GM23248 (cell line): ENCODE measurements around the gene TMEM201.

Source experiments
- EZH2 ChIP-seq: fragments of 200-600 bp; sonication (generic); IDR thresholded peaks from 2 replicates; pipeline ENCODE4 v1.6.1; 2018; ENCODE audit warnings: antibody characterized with exemption, mild to moderate bottlenecking; ENCODE audit not compliant: insufficient read depth, poor library complexity, severe bottlenecking
- EZH2phosphoT487 ChIP-seq: fragments of 200-600 bp; sonication (generic); IDR thresholded peaks from 2 replicates; pipeline ENCODE4 v1.6.1; 2018; ENCODE audit warnings: antibody characterized with exemption, moderate library complexity, mild to moderate bottlenecking, low read depth; ENCODE audit not compliant: insufficient read depth

DNA sequence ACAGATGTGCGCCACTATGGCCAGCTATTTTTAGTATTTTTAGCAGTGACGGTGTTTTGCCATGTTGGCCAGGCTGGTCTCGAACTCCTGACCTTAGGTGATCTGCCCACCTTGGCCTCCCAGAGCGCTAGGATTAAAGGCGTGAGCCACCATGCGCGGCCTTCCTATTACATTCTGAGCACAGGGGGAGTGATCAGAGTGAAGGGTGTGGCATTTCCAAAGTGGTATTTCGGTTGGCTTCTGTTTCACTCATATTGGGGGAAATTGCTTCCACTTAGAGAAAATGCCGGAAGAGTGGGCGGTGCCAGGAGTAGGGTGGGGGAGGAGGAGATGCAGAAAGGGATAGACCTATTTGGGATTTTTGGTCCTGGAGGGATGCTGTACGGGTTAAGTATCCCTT lies 67.1 kb downstream of the TMEM201 start:
- TF ChIP-seq EZH2phosphoT487: no peak
- no peak for TF ChIP-seq EZH2
